Peyer's patch (tissue), 4 donors: Measurements from ENCODE around the gene ADGRE3.
"Not testable (repeated sequence)": the region's sequence is repeated elsewhere in the genome, so short reads cannot be mapped to it uniquely, and the experiment has no call there.

ENCODE experiments used
- CTCF ChIP-seq, 6 experiments: fragments of 450-650 bp in 4 of 6; fragments of 200-600 bp in 2 of 6; sonication (generic) in 1 of 6; IDR thresholded peaks; one replicate each; pipeline ENCODE4 v1.5.1; 2017 to 2019; ENCODE audit warnings: antibody characterized with exemption in 6 of 6, mild to moderate bottlenecking in 3 of 6, moderate library complexity in 1 of 6
- POLR2A ChIP-seq, 2 donors: fragments of 450-650 bp; IDR thresholded peaks; one replicate each; pipeline ENCODE4 v1.5.1; 2017; ENCODE audit warnings: antibody characterized with exemption in 2 of 2, mild to moderate bottlenecking in 2 of 2, moderate library complexity in 2 of 2

DNA sequence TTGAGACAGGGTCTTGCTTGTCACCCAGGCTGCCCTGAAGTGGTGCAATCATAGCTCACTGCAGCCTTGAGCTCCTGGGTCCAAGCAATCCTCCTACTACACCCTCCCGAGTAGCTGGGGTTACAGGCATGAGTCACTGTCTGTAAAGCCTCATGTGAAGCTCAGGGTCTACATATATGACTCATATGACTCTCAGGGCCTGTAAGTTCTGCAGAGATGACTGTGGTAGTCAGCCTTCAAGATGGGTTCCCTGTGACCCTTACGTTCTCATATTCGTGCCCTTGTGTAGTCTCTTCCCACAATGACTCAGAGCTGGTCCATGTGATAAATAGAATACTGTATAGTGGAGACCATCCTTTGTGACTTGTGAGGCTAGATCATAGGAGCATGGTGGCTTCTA is 89.5 kb downstream of the ADGRE3 start:
- TF ChIP-seq CTCF, POLR2A (IDR thresholded peaks at IDR 0.05): not testable (repeated sequence)
